HUES64 (cell line): ENCODE results near the gene MYEOV.

Experiments
- H3K27ac ChIP-seq: 2 replicates; pipeline ENCODE4 v1.7.0; 2013; ENCODE audit warnings: low read depth, low read length, inconsistent platforms
- H3K27me3 ChIP-seq: 2 replicates; pipeline ENCODE4 v1.6.1; 2013; ENCODE audit warnings: mild to moderate bottlenecking, low read length; ENCODE audit not compliant: insufficient read depth
- H3K36me3 ChIP-seq: 2 replicates; pipeline ENCODE4 v1.6.1; 2013; ENCODE audit warnings: mild to moderate bottlenecking, low read length; ENCODE audit not compliant: insufficient read depth
- H3K4me1 ChIP-seq: 2 replicates; pipeline ENCODE4 v1.6.1; 2013; ENCODE audit warnings: mild to moderate bottlenecking, low read length, moderate library complexity; ENCODE audit not compliant: insufficient read depth
- H3K4me3 ChIP-seq: 2 replicates; pipeline ENCODE4 v1.5.1; 2013; ENCODE audit warnings: mild to moderate bottlenecking, low read length, moderate library complexity
- H3K9ac ChIP-seq: 2 replicates; pipeline ENCODE4 v1.6.1; 2013; ENCODE audit warnings: mild to moderate bottlenecking, low read depth, low read length
- H3K9me3 ChIP-seq: 2 replicates; pipeline ENCODE4 v1.6.1; 2013; ENCODE audit warnings: low read depth, low read length; ENCODE audit not compliant: insufficient read depth
- WGBS: fragments of 150-250, 120-280 bp; methylation state at CpG from one replicate; pipeline ENCODE4 v1.1.7; 2013; ENCODE audit warnings: missing lambda C conversion rate; 5-methylcytosine and 5-hydroxymethylcytosine counted together

Gene MYEOV

DNA sequence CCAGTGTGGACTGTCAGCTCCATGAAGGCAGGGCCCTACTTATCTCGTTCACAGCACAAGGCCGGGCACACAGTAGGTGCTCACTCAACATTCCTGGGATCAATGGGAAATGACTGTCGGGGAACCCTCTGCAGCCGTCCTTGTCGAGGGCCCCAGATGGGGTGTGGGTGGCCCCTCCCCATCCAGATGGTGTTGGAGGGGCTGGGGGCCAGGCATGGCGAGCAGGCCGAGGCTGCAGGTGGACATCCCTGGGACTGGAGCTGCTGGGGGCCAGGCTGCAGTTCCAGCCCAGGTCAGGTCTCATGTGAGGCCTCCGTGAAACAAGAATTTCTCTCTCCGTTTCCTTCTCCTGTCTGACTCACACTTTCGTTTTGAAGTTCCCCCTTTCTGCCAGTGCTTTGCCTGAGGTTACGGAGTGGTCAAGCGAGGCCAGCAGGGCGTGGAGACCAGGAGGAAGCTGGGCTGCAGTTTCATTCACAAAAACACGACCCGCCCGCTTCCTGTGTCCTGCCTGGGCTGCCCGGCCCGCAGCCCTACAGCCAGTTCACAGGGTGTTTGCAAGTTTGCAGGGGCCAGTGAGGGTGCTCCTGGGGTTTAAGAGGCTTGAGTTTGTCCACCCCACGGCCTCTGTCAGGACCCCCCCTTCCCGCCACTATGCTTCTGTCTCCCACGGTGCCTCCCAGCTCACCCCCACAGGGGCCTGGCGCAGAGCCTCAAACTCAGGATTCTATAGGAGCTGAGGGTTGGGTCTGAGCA, 4.5 kb downstream of the MYEOV start:
- H3K9ac ChIP-seq: no peak overlapping the region
- H3K27me3 ChIP-seq: no peaks in the 10 kb centered on the region
- no peaks in the 10 kb centered on the region; the same call in 1 of the 2 replicates for H3K4me1 ChIP-seq
- WGBS: 78% methylated on average over 22 of the region's 22 CpGs
- no peaks in the 10 kb centered on the region for H3K9me3 ChIP-seq
- H3K27ac ChIP-seq: no peak overlapping the region
- no peak overlapping the region for H3K4me3 ChIP-seq
- H3K36me3 ChIP-seq: no peaks in the 10 kb centered on the region

GRCh38 chr11:69299023-69299461, 5.1 kb downstream of the MYEOV start:
- Histone ChIP-seq H3K9ac (no peak overlapping the region), H3K4me3 (no peak overlapping the region), H3K27me3 (no peaks in the 10 kb centered on the region), H3K27ac (no peak overlapping the region), H3K9me3 (no peaks in the 10 kb centered on the region), H3K36me3 (no peaks in the 10 kb centered on the region), H3K4me1 (no peaks in the 10 kb centered on the region; the same call in 1 of the 2 replicates)
- 92% methylated on average over 11 of the region's 11 CpGs for WGBS

DNA sequence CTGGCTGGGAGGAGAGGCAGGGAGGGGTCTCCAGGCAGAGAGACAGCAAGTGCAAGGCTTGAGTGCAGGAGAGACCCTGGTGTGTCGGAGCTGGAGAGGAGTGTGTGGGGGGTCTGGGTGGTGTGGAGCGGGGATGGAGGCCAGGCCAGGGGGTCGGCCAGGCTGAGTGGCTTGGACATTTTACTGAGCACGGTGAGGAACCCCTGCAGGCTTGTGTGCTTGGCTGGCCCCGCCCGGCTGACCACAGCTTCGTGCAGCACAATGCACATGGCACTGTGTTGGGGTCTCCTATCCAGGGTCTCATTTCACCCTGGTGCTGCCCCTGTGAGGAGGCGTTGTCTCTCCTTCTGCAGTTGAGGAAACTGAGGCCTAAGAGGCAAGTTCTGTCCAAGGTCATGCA, 5.6 kb downstream of the MYEOV start:
- Histone ChIP-seq H3K9ac (no peak overlapping the region), H3K27me3 (no peaks in the 10 kb centered on the region), H3K4me1 (no peaks in the 10 kb centered on the region; the same call in 1 of the 2 replicates), H3K36me3 (no peaks in the 10 kb centered on the region), H3K4me3 (no peak overlapping the region), H3K9me3 (no peaks in the 10 kb centered on the region), H3K27ac (no peak overlapping the region)
- 92% methylated on average over 8 of the region's 8 CpGs for WGBS

DNA sequence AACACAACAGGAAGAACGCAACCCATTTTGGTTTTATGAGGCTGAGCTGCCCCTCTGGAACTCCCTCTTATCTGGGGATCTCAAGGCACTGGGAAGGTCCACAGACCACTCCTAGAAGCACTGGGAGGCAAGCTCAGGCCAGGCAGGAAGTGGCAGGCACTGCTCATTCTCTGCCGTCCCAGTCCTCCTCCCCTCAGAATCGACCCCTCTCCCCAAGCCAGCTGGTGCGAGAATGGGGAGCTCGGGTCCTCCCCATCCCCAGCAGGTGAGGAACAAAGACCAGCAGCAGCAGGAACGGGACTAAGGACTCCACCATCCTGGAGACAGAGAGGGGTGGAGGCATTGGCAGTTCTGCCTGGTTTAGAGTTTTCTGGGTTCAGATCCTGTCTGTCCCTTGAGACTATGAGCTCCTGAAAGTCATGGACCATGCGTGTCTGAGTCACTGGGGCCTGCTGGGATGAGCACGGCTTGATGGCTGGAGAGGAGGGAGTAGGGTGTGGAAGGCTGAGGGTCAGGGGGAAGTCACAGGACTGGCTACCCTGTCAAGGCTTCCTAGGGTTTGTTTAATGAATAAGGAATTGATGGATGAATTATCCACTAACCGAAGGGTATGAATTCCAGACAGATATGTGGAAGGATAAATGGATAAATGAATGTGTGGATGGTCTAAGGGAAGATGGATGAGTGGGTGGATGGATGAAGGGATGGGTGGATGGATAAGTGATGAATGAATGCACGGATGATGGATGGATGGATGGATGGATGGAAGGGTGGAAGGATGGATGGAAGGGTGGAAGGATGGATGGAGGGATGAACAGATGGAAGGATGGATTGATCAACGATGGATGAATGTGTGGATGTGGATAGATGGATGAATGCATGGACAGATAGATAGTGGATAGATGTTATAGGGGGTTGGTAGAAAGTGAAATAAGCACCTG, 6.4 kb downstream of the MYEOV start:
- H3K4me1 ChIP-seq: no peaks in the 10 kb centered on the region; the same call in 1 of the 2 replicates

DNA sequence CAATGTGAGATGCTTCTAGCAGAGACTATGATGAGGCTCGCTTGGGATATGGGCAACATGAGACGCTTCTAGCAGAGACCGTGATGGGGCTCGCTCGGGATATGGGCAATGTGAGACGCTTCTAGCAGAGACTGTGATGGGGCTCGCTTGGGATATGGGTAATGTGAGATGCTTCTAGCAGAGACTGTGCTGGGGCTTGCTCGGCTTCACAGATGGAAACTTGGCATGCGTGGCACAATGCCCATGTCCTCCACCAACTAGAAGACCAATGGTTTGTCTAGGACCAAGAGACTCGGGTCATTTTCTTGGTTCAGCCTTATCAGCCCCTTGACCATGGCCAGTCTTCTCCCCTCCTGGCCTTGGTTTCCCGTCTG, 7.1 kb downstream of the MYEOV start:
- 97% methylated on average over 10 of the region's 11 CpGs for WGBS
- Histone ChIP-seq H3K4me1 (no peaks in the 10 kb centered on the region; the same call in 1 of the 2 replicates), H3K27ac (no peak overlapping the region)

More for the DNA sequence above, 6.4 kb downstream of the MYEOV start:
- no peak overlapping the region for H3K9ac ChIP-seq
- H3K27ac ChIP-seq: no peak overlapping the region
- no peak overlapping the region for H3K4me3 ChIP-seq
- WGBS: 87% methylated on average over 11 of the region's 11 CpGs
- no peaks in the 10 kb centered on the region for H3K36me3 ChIP-seq
- H3K27me3 ChIP-seq: no peaks in the 10 kb centered on the region
- no peaks in the 10 kb centered on the region for H3K9me3 ChIP-seq

DNA sequence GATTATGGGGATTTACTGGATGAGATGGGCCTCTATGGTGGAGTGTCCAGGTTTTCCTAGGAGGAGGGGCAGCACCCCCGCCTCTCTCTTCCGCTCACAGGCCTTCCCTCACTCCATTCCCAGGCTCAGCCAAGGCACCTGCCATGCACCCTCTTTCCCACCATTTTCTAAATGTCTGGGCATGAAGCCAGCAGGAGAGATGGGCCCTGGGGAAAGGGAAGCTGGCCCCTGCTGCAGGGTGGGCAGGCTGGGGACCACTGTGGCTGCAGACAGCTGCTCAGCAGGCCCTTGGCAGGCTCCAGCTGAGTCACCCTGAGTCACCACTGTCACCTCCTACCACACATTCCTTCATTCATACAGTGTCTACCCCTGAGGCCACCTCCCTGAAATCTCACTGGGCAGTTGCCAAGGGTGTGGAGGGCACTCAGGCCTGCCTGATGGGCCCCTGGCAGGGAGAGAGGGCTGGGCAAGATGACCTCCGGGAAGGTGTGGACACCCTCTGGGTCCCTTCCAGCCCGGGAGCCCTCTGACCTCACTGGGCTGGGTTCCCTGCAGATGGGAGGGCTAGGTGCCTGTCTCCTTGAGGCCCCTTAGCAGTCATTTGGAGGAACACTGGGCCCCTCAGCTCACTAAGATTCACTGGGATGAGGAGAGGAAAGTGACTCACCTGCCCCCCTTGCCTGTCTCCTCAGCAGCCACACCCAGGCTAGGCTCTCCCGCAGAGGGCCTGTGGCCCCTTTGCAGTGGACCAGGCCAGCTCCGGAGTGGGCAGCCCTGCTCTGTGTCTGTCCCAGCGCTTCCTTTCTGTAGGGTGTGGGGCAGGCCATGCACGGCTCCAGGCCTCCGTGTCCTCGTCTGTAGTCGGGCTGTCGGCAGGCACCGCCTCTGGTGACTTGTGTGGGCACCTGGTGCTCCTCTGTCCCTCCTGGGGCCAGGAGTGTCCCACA, 7.8 kb downstream of the MYEOV start:
- Histone ChIP-seq H3K9me3 (no peaks in the 10 kb centered on the region), H3K27me3 (no peaks in the 10 kb centered on the region), H3K36me3 (no peaks in the 10 kb centered on the region), H3K4me3 (no peak overlapping the region), H3K9ac (no peak overlapping the region), H3K4me1 (no peaks in the 10 kb centered on the region; the same call in 1 of the 2 replicates), H3K27ac (no peak overlapping the region)
- WGBS: 91% methylated on average over 13 of the region's 13 CpGs

More for the DNA sequence above, 7.1 kb downstream of the MYEOV start:
- Histone ChIP-seq H3K27me3 (no peaks in the 10 kb centered on the region), H3K36me3 (no peaks in the 10 kb centered on the region), H3K9me3 (no peaks in the 10 kb centered on the region), H3K4me3 (no peak overlapping the region), H3K9ac (no peak overlapping the region)

- H3K9ac ChIP-seq: no peak overlapping the region
- H3K4me3 ChIP-seq: no peak overlapping the region
- H3K27ac ChIP-seq: no peak overlapping the region
- no peaks in the 10 kb centered on the region; the same call in 1 of the 2 replicates for H3K4me1 ChIP-seq
- H3K9me3 ChIP-seq: no peaks in the 10 kb centered on the region
- H3K36me3 ChIP-seq: no peaks in the 10 kb centered on the region
- 94% methylated on average over 8 of the region's 8 CpGs for WGBS
- H3K27me3 ChIP-seq: no peaks in the 10 kb centered on the region
Observed at GRCh38 chr11:69302447-69303020, 8.6 kb downstream of the MYEOV start.

- Histone ChIP-seq H3K4me1 (no peaks in the 10 kb centered on the region), H3K9ac (no peak overlapping the region), H3K9me3 (no peaks in the 10 kb centered on the region), H3K36me3 (no peaks in the 10 kb centered on the region), H3K4me3 (no peak overlapping the region), H3K27ac (no peak overlapping the region), H3K27me3 (no peaks in the 10 kb centered on the region)
- WGBS: 94% methylated on average over 18 of the region's 18 CpGs
Observed at GRCh38 chr11:69303427-69303826, 9.5 kb downstream of the MYEOV start.

DNA sequence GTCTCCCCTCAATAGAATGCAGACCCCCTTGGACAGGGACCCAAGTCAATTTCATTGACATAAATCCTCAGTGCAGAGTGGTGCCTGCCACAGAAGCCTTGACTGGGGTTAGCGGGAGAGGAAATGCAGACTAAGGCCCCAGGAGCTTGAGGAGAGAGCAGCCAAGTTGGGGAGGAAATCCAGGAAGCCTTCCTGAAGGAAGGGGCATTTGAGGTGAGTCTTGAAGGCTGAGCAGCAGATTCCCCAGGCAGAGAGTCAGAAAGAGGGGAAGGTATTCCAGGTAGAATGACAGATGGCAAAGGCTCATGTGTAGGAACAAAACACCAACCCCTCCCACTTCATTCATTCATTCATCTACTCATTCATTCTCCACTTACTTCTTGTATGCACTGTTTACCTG, 10.3 kb downstream of the MYEOV start:
- no peaks in the 10 kb centered on the region for H3K9me3 ChIP-seq
- no peaks in the 10 kb centered on the region for H3K27me3 ChIP-seq
- WGBS: 85% methylated on average over 1 of the region's 1 CpG
- H3K4me3 ChIP-seq: no peak overlapping the region
- no peak overlapping the region for H3K27ac ChIP-seq
- H3K9ac ChIP-seq: no peak overlapping the region
- H3K4me1 ChIP-seq: no peaks in the 10 kb centered on the region
- H3K36me3 ChIP-seq: no peaks in the 10 kb centered on the region

DNA sequence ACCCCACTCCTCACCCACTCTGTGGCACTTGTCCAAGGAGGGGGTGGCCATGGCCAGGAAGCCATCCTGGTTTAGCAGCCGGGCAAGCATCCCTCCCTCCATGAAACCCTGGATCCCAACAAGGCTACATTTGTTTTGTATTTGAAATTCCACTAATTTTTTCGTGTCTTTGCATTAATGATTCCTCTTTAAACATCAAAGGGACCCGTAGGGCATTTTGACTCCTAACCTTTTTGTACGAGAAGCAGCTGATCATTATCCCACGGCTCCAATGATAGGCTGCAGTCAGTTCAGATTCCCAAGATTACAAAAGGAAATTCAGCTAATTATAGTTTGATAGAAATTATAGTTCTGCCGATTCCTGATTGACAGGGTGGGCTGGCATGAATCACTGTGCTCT, 10.7 kb downstream of the MYEOV start:
- Histone ChIP-seq H3K9me3 (no peaks in the 10 kb centered on the region), H3K27me3 (no peaks in the 10 kb centered on the region), H3K27ac (no peak overlapping the region), H3K36me3 (no peaks in the 10 kb centered on the region), H3K9ac (no peak overlapping the region), H3K4me1 (no peaks in the 10 kb centered on the region), H3K4me3 (no peak overlapping the region)
- 91% methylated on average over 5 of the region's 6 CpGs for WGBS
